ENCODE data around the gene CDH13. TPM values are rescaled to one million over a fixed set of nuclear protein-coding genes. Genes with fewer than 3 reads are reported as not detected.

CDH13 gene
- total RNA-seq, 2 experiments from 2014 or later = not detected

GRCh38 chr16:83315271-83315670, 688.5 kb downstream of the CDH13 start:
- Mint-ChIP-seq H3K4me1 (ENCODE audit: low read depth) (no peaks in the 10 kb centered on the region), H3K36me3 (no peaks in the 10 kb centered on the region), H3K27ac (no peak overlapping the region), H3K27me3 (no peaks in the 10 kb centered on the region), H3K9me3 (no peaks in the 10 kb centered on the region), H3K4me3 (no peak overlapping the region)
- POLR2A ChIA-PET = no interaction called here
- intact Hi-C loops (cut with micrococcal nuclease) = no loop called here
- CTCF ChIA-PET = no interaction called here
- DNase-seq = no peak

- no peaks in the 10 kb centered on the region for H3K9me3 Mint-ChIP-seq
- intact Hi-C loops (cut with micrococcal nuclease) = no loop called here
- DNase-seq = no peak
- ChIA-PET POLR2A (no interaction called here), CTCF (no interaction called here)
- no peaks in the 10 kb centered on the region for H3K36me3 Mint-ChIP-seq
- H3K4me1 Mint-ChIP-seq (ENCODE audit: low read depth) = no peaks in the 10 kb centered on the region
- H3K27me3 Mint-ChIP-seq = no peaks in the 10 kb centered on the region
- H3K4me3 Mint-ChIP-seq = no peak overlapping the region
- H3K27ac Mint-ChIP-seq = no peak overlapping the region
These were observed 689.7 kb downstream of the CDH13 start for GRCh38 chr16:83316458-83316857.

DNA sequence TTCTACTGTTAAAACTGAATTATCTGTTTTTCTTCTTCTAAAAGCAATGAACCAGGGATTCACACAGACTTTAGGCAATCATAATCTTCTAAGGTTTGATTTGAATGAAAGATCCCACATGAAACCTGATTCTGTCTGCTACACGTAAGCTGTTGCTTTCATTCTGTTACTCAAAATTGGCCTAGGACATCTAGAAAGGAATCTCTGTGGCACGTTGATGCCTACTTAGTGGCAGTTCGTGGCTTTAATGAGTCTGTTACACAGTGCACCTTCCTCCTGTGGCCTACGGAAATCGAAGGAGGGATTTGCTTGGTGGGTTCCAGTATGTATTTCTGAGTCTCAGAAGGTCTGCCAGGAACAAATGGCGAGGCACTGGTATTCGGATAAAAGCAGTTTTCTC, 691.6 kb downstream of the CDH13 start:
- Mint-ChIP-seq H3K27ac (no peak overlapping the region), H3K4me3 (no peak overlapping the region), H3K4me1 (ENCODE audit: low read depth) (no peaks in the 10 kb centered on the region), H3K9me3 (no peaks in the 10 kb centered on the region), H3K36me3 (no peaks in the 10 kb centered on the region), H3K27me3 (no peaks in the 10 kb centered on the region)
- DNase-seq = no peak
- ChIA-PET POLR2A (no interaction called here), CTCF (no interaction called here)
- intact Hi-C loops (cut with micrococcal nuclease) = no loop called here

DNA sequence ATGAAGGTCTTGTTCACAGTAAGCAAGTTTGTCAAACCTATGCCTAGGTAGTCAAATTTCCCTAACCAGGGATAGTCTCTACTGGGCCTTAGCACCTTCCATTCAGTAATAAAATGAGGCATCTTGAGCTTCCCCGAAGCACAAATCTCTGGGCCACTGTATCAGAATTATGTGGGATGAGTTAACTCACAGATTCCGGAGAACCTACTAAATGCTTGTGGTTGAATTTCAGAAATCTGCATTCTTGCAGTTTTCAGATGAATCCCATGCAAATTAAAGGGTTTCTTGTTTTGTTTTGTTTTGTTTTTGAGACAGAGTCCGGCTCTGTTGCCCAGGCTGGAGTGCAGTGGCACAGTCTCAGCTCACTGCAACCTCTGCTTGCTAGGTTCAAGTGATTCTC, 702.2 kb downstream of the CDH13 start:
- no peak for DNase-seq
- no peak overlapping the region for H3K27ac Mint-ChIP-seq
- H3K27me3 Mint-ChIP-seq = no peaks in the 10 kb centered on the region
- intact Hi-C loops (cut with micrococcal nuclease) = no loop called here
- no peaks in the 10 kb centered on the region for H3K4me1 Mint-ChIP-seq (ENCODE audit: low read depth)
- H3K9me3 Mint-ChIP-seq = no peaks in the 10 kb centered on the region
- no peak overlapping the region for H3K4me3 Mint-ChIP-seq
- CTCF ChIA-PET = interaction anchor here (0.6 kb wide), 1 partner anchor 170 kb away, joined by 3 read pairs; no protein-coding TSS in a partner anchor
- POLR2A ChIA-PET = no interaction called here
- no peaks in the 10 kb centered on the region for H3K36me3 Mint-ChIP-seq

DNA sequence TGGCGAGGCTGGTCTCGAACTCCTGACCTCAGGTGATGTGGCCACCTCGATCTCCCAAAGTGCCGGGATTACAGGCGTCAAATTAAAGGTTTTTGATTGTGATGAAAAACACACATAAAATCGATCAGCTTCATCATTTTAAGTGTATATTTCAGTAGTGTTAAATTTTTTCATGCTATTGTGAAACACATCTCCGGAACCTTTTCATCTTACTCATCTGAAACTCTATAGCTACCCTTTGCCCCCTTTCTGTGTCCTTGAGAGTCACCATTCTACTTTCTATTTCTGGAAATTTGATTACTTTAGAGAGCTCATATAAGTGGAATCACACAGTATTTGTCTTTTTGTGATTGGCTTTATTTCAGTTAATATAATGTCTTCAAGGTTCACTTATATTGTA, 702.7 kb downstream of the CDH13 start:
- Mint-ChIP-seq H3K4me3 (no peak overlapping the region), H3K4me1 (ENCODE audit: low read depth) (no peaks in the 10 kb centered on the region), H3K27me3 (no peaks in the 10 kb centered on the region), H3K36me3 (no peaks in the 10 kb centered on the region), H3K27ac (no peak overlapping the region), H3K9me3 (no peaks in the 10 kb centered on the region)
- ChIA-PET POLR2A (no interaction called here), CTCF (interaction anchor here (0.6 kb wide), 1 partner anchor 171 kb away, joined by 3 read pairs; no protein-coding TSS in a partner anchor)
- intact Hi-C loops (cut with micrococcal nuclease) = no loop called here
- no peak for DNase-seq

DNA sequence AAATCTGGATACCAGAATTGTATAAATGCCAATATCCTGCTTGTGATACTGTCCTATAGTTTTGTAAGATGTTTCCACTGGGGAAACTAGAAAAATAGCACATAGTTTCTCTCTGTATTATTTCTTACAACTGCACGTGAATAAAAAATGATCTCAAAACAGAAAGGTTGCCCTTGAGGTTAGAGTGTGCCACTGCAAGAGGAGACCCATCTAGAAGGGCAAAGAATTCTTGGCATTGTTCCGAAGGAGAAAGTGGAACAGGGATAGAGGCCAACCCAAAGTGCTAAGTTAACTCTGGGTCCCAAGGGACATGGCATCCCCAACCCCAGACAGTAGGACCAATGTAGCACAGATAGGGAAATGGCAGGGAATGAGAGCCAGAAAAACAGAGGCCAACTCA, 703.5 kb downstream of the CDH13 start:
- no peaks in the 10 kb centered on the region for H3K36me3 Mint-ChIP-seq
- POLR2A ChIA-PET = no interaction called here
- H3K27me3 Mint-ChIP-seq = no peaks in the 10 kb centered on the region
- no peaks in the 10 kb centered on the region for H3K9me3 Mint-ChIP-seq
- CTCF ChIA-PET = no interaction called here
- intact Hi-C loops (cut with micrococcal nuclease) = no loop called here
- no peaks in the 10 kb centered on the region for H3K4me1 Mint-ChIP-seq (ENCODE audit: low read depth)
- no peak for DNase-seq
- no peak overlapping the region for H3K27ac Mint-ChIP-seq
- H3K4me3 Mint-ChIP-seq = no peak overlapping the region

- CTCF ChIA-PET = no interaction called here
- no peak for DNase-seq
- H3K27ac Mint-ChIP-seq = no peak overlapping the region
- H3K36me3 Mint-ChIP-seq = no peaks in the 10 kb centered on the region
- H3K9me3 Mint-ChIP-seq = peaks cover 4% of the 10 kb centered on the region
- H3K27me3 Mint-ChIP-seq = peaks cover 3% of the 10 kb centered on the region
- H3K4me1 Mint-ChIP-seq (ENCODE audit: low read depth) = no peaks in the 10 kb centered on the region
- no peak overlapping the region for H3K4me3 Mint-ChIP-seq
- intact Hi-C loops (cut with micrococcal nuclease) = no loop called here
- POLR2A ChIA-PET = no interaction called here
These were observed 708.3 kb downstream of the CDH13 start for GRCh38 chr16:83335076-83335475.

GRCh38 chr16:83336603-83337002, 709.8 kb downstream of the CDH13 start:
- DNase-seq = no peak
- H3K27ac Mint-ChIP-seq = no peak overlapping the region
- H3K27me3 Mint-ChIP-seq = peaks cover 3% of the 10 kb centered on the region
- ChIA-PET CTCF (no interaction called here), POLR2A (no interaction called here)
- intact Hi-C loops (cut with micrococcal nuclease) = no loop called here
- peaks cover 4% of the 10 kb centered on the region for H3K9me3 Mint-ChIP-seq
- H3K36me3 Mint-ChIP-seq = no peaks in the 10 kb centered on the region
- no peaks in the 10 kb centered on the region for H3K4me1 Mint-ChIP-seq (ENCODE audit: low read depth)
- H3K4me3 Mint-ChIP-seq = no peak overlapping the region

GRCh38 chr16:83338138-83338537, 711.4 kb downstream of the CDH13 start:
- Mint-ChIP-seq H3K4me1 (ENCODE audit: low read depth) (no peaks in the 10 kb centered on the region), H3K36me3 (no peaks in the 10 kb centered on the region), H3K9me3 (peaks cover 4% of the 10 kb centered on the region), H3K27ac (no peak overlapping the region), H3K4me3 (no peak overlapping the region), H3K27me3 (peaks cover 3% of the 10 kb centered on the region)
- DNase-seq = no peak
- CTCF ChIA-PET = no interaction called here
- POLR2A ChIA-PET = no interaction called here
- intact Hi-C loops (cut with micrococcal nuclease) = no loop called here

DNA sequence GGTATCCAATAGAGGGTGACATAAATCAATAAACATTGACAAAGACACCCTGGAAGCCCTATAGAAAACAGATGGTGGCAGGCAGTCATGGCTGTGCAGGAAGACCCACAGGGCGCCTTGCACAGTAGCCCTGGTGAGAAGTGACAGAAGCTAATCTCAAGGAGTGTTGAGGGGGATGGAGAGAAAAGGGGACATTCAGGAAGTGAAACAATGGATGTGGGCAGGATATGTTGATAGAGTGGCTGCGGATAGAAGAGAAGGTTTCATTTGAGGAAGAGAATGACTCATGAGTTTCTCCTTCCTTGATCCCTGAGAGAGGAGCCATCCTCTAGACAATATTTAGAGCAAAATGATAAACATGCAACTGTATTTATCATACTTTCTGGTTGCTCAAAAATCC, 712.2 kb downstream of the CDH13 start:
- no peak overlapping the region for H3K4me3 Mint-ChIP-seq
- H3K4me1 Mint-ChIP-seq (ENCODE audit: low read depth) = no peaks in the 10 kb centered on the region
- no peaks in the 10 kb centered on the region for H3K36me3 Mint-ChIP-seq
- H3K27ac Mint-ChIP-seq = no peak overlapping the region
- ChIA-PET POLR2A (no interaction called here), CTCF (no interaction called here)
- DNase-seq = no peak
- intact Hi-C loops (cut with micrococcal nuclease) = no loop called here
- peaks cover 4% of the 10 kb centered on the region for H3K9me3 Mint-ChIP-seq
- H3K27me3 Mint-ChIP-seq = peaks cover 3% of the 10 kb centered on the region

DNA sequence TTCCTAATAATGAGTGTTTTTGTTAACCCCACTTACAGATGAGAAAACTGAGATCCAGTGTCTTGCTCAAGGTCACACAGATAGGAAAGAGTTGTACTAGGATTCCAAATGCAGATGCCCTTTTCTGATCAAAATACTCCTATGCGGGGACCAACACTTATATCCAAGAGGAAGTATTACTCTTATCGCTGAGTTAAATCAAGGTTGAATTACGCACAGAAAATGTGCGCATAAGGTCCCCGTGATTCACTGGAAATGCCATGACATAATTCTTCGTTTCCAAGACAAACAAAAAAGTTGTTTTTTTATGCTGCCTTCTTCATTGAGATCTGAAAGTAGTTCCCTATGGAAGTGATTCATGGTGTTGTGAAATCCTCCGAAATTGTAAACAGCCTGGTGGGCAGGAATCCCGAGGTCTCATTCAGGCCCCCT, 717.2 kb downstream of the CDH13 start:
- DNase-seq = no peak
- ChIA-PET POLR2A (no interaction called here), CTCF (no interaction called here)
- Mint-ChIP-seq H3K4me3 (no peak overlapping the region), H3K9me3 (no peaks in the 10 kb centered on the region), H3K27ac (no peak overlapping the region), H3K4me1 (ENCODE audit: low read depth) (no peaks in the 10 kb centered on the region), H3K27me3 (no peaks in the 10 kb centered on the region), H3K36me3 (no peaks in the 10 kb centered on the region)
- intact Hi-C loops (cut with micrococcal nuclease) = no loop called here

DNA sequence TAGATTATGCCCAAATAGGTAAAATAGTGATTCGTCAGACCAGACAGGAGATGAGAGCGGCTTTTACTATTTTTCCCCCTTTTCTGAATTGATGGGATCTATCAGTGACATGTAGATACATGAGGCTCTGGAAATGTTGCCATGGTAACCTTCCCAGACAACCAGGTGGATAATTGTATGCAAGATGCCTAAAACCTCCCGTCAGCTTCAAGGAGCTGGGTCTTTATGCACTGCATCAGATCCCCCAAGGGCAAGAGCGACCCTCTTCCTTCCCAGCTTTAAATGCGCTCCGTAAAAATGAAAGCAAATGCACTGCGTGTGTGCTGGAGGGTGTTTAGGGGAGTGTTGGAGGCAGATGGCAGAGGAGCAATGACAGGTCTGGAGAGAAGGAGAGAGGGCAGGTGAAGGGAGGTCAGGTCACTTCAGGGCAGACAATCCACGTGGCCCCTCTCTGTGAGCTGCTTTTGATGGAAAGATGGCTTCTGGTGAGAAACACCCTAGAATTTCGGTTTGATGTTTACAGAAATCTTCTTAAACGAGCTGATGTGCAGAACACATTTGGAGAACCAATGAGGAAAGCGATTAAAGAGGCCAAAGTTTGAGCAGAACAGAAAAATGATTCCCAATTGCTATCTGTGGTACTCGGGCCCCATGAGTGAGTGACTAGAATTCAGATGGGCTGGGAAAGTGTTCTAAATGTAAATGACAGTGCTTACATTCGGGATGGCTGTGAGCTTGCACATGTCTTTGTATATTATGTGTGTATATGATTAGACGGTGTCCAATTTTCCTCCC, 719.3 kb downstream of the CDH13 start:
- intact Hi-C loops (cut with micrococcal nuclease) = no loop called here
- ChIA-PET CTCF (no interaction called here), POLR2A (no interaction called here)
- H3K4me1 Mint-ChIP-seq (ENCODE audit: low read depth) = no peaks in the 10 kb centered on the region
- no peaks in the 10 kb centered on the region for H3K27me3 Mint-ChIP-seq
- no peak overlapping the region for H3K4me3 Mint-ChIP-seq
- no peaks in the 10 kb centered on the region for H3K36me3 Mint-ChIP-seq
- no peak for DNase-seq
- no peaks in the 10 kb centered on the region for H3K9me3 Mint-ChIP-seq
- no peak overlapping the region for H3K27ac Mint-ChIP-seq

DNA sequence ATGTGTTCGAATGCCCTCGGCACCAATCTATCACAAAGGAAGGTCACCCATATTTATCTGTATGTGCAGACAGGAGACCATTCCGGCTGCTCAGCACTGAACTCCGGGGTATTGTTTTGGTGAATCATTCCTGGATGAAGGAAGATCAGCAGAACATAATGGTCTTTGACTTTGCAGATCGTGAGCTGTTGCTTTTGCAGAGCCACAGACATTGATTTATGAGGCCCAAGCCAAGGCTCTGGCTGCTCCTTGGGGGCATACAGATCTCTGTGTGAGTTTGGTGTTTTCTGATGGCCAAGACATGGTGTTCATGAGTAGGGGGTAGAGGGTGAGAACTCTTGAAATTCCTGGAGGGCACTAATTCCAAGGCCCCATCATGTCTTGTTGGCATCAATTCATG, 722.2 kb downstream of the CDH13 start:
- no peak overlapping the region for H3K27ac Mint-ChIP-seq
- H3K36me3 Mint-ChIP-seq = no peaks in the 10 kb centered on the region
- CTCF ChIA-PET = no interaction called here
- no peaks in the 10 kb centered on the region for H3K4me1 Mint-ChIP-seq (ENCODE audit: low read depth)
- H3K9me3 Mint-ChIP-seq = no peaks in the 10 kb centered on the region
- intact Hi-C loops (cut with micrococcal nuclease) = no loop called here
- no peak overlapping the region for H3K4me3 Mint-ChIP-seq
- POLR2A ChIA-PET = no interaction called here
- no peak for DNase-seq
- no peaks in the 10 kb centered on the region for H3K27me3 Mint-ChIP-seq
